CD4-positive, alpha-beta T cell treated with Interferon gamma for 1 hour (primary cell): ENCODE data around the gene AJM1.

Experiments used
- DNase-seq: peaks from one replicate; pipeline ENCODE4 v3.0.0-alpha.2; 2020

The AJM1 gene

DNA sequence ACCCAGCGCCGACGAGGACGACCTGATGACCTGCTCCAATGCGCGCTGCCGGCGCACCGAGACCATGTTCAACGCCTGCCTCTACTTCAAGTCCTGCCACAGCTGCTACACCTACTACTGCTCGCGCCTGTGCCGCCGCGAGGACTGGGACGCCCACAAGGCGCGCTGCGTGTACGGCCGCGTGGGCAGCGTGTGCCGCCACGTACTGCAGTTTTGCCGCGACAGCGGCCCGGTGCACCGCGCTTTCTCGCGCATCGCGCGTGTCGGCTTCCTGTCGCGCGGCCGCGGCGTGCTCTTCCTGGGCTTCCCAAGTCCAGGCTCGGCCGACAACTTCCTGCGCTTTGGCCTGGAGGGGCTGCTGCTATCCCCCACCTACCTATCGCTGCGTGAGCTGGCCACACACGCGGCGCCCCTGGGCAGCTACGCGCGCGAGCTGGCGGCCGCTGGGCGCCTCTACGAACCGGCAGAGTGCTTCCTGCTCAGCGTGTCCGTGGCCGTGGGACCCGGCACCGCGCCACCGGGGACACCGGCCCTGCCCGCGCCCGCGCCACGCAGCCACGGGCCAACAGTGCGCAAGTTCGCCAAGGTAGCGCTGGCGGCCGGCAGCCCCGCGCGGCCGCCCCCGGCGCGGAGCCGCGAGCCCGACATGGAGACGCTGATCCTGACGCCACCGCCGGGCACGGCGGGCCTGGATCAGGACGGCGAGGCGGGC lies 4.3 kb downstream of the AJM1 start:
- DNase-seq = no peak

DNA sequence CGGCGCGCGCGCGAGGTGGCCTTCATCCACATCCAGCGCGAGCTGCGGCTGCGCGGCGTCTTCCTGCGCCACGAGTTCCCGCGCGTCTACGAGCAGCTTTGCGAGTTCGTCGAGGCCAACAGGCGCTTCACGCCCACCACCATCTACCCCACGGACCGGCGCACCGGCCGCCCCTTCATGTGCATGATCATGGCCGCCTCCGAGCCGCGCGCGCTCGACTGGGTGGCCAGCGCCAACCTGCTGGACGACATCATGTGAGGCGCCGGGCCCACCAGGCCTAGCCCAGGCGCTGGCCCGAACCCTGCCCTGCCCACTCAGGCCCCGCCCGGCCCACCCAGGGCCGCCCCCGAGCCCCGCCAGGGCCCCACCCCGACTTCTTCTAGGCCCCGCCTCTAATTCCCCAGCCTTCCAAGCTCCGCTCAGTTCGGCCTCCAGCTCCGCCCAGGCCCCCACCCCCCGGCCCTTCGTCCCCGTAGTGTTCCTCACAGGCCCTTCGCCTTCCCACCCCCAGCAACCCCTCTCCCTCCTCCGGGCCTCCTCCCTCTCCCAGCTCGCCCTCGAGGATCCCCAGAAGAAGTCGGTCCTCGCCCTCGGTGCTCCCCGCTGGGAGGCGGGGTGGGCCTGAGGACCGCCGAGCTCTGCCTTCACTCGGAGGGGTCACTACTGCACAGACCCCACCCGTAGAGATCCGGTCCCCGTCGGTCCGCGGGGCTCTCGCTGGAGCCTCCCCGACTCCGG lies 5.0 kb downstream of the AJM1 start:
- no peak for DNase-seq

DNA sequence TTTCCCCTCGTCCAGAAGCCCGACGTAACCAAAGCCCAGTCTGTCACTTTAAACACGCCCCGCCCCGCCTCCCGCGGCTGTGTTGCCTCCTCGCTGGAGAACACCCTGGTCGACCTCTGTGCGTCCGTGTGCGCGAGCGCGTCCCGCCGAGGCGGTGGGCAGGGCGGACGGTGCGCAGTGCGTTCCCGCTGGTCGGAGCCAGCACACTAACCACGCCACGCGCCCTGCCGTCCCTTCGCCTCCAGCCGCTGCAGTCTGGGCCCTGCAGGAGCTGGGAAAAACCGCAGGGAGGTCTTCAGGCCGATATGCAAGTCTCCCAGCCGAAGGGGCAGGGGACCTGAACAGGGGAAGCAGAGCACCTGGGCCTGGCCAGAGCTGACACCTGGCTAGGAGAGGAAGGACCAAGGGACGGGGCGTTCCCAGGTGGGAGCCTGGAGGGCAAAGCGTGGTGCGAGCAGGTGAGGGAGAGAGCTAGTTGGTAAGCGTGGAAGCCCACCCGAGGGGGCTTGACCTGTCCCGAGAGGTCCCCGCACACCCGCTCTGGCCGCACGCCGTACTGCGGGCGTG lies 5.6 kb downstream of the AJM1 start:
- DNase-seq = peak; percentile 67

DNA sequence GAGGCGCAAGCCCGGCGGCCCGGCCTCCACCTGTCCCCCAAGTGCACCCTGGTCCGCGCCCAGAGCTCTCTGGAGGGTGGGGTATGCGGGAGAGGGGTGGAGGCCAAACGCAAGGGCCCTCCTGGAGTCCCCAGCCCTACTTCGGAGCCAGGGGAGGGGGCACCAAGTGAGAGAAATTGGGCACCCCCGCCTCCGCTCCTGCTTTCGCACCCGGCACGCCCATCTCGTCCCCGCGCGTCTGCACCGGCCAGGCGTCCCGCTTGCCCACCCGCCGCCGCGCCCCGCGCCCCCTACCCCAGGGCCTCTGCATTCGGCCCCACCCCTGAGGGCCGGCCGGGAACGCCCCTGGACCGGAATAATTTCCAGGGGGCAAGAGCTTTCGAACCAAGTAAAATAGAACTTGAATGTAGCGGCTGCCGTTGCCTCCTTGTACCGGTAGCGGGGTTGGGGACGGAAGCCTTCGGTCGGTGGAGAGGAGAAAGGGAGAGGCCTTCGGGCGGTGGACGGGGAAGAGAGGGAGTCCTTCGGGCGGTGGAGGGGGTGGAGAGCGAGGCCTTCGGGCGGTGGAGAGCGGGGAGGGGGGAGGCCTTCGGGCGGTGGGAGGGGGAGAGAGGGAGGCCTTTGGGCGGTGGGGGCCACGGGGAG lies 6.2 kb downstream of the AJM1 start:
- DNase-seq = no peak

DNA sequence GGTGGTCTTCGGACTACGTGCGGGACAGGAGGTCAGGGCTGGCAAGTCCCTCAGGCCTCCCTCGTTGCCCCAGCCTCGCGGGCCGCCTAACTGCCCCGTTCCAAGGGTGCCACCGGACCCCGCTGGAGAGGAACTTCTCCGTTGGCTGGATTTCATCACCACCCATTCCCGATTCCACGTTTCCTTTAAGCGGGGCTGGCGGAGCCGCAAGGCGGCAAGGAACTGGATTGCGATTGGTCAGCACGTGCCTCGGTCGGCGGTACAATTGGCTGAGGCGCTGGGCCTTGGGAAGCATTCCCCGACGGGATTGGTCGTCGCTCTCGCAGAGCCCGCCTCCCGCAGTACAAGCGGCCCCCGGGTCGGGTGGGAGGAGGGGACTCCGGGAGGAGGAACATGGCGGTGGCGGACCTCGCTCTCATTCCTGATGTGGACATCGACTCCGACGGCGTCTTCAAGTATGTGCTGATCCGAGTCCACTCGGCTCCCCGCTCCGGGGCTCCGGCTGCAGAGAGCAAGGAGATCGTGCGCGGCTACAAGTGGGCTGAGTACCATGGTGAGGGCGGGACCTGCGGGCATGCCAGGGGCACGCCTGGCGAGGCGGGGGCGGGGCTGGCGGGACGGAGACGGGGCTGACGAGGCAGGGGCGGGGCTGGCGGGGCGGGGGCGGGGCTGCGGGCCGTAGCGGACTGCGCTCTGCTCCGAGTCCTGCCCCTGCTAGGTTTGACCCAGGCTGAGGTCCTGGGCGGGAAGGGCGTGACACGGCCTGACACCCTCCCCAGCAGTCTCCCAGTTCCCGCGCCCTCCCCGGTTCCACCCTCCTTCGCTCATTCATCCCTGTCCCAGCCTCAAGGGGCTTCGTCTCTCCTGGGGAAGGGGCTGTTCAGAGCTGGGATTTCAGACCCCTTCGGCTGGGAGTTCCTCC lies 7.0 kb downstream of the AJM1 start, which contains the start of gene PHPT1:
TSS of gene PHPT1 (plus strand) at position 372 of the 922 bp plus-strand sequence. CDS start at position 394, 22 bp downstream.
- peak; percentile 97 for DNase-seq

DNA sequence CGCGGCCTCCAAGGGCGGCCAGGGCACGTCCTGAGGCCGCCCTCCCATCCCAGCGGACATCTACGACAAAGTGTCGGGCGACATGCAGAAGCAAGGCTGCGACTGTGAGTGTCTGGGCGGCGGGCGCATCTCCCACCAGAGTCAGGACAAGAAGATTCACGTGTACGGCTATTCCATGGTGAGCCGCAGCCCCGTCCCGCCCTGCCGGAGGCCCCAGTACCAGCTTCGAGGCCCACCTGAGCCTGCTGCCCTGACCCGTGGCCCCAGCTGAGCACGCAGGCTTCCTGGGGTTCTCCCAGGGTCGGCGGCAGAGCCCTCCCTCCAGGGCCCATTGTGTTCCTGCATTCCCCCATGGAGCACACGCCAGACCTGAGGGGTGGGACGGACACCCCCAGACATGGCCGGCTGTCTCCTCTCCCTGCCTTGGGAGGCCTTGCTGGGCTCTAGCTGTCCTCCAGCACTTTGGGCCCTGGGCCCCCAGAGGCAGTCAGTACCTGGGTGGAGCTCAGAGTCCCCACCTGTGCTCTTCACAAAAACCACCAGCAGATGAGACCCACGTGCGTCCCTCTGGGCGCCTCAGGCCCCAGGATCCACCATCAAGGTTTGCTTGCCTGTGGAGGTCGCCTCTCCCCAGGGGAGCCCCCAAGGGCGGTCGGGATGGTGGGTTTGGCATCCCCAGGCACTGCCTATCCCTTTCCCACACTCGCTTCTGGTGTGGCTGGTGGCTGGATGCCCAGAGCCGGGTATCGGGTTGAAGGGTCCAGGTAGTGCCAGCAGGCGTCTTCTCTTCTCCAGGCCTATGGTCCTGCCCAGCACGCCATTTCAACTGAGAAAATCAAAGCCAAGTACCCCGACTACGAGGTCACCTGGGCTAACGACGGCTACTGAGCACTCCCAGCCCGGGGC lies 7.9 kb downstream of the AJM1 start:
- DNase-seq = no peak

GRCh38 chr9:136850866-136851775 lies 8.8 kb downstream of the AJM1 start:
- no peak for DNase-seq

GRCh38 chr9:136851941-136852663 lies 9.8 kb downstream of the AJM1 start, which contains the start of gene MAMDC4:
TSS of gene MAMDC4 (plus strand) at chr9:136852346. CDS start at chr9:136852417, 71 bp downstream.
- DNase-seq = no peak

GRCh38 chr9:136852664-136853595 lies 10.7 kb downstream of the AJM1 start:
- no peak for DNase-seq

DNA sequence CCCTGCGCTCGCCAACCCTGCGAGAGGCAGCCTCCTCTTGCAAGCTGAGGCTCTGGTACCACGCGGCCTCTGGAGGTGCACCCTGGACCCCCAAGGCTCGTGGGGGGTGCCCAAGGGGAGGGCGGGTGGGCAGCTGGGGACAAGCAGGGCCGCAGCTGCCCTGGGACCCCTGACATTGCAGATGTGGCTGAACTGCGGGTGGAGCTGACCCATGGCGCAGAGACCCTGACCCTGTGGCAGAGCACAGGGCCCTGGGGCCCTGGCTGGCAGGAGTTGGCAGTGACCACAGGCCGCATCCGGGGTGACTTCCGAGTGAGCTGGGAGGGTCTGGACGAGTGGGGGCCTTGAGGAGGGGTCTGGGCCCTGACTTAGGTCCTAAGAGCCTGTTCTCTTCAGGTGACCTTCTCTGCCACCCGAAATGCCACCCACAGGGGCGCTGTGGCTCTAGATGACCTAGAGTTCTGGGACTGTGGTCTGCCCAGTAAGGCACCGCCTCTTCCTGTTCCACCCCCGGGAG lies 11.4 kb downstream of the AJM1 start:
- DNase-seq = no peak

DNA sequence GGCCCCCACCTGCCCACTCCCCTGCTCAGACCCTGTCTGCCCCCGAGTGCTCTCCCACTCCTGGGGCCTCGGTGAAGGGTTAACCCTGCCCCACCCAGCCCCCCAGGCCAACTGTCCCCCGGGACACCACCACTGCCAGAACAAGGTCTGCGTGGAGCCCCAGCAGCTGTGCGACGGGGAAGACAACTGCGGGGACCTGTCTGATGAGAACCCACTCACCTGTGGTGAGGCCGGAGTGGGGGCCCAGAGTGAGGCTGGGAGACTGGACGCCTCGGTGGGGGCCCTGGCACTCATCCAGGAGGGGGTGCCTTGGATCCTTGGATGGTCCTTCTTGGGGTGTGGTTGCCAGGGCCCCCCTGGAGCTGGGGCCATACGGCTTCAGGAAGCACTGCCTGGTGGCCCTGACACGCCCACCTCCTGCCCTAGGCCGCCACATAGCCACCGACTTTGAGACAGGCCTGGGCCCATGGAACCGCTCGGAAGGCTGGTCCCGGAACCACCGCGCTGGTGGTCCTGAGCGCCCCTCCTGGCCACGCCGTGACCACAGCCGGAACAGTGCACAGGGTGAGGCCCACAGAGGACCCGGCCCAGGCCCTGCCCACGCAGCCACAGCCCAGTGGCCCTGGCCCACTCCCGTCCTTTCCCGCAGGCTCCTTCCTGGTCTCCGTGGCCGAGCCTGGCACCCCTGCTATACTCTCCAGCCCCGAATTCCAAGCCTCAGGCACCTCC lies 12.0 kb downstream of the AJM1 start:
- DNase-seq = no peak

DNA sequence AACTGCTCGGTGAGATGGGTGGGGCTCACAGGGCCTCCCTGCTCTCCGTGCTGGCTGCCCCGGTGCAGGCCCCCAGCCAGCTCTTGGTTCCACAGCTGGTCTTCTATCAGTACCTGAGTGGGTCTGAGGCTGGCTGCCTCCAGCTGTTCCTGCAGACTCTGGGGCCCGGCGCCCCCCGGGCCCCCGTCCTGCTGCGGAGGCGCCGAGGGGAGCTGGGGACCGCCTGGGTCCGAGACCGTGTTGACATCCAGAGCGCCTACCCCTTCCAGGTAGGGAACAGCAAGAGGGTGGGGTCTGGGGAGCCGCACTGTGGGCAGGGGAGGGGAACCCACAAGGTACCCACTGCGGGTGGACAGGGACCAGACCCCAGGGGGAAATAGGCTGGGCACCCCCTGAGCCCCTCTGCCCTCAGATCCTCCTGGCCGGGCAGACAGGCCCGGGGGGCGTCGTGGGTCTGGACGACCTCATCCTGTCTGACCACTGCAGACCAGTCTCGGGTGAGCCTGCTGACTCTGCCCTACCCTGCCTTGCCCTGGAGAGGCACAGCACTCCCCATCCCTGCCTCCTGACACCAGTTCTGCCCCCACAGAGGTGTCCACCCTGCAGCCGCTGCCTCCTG lies 12.7 kb downstream of the AJM1 start:
- DNase-seq = no peak

DNA sequence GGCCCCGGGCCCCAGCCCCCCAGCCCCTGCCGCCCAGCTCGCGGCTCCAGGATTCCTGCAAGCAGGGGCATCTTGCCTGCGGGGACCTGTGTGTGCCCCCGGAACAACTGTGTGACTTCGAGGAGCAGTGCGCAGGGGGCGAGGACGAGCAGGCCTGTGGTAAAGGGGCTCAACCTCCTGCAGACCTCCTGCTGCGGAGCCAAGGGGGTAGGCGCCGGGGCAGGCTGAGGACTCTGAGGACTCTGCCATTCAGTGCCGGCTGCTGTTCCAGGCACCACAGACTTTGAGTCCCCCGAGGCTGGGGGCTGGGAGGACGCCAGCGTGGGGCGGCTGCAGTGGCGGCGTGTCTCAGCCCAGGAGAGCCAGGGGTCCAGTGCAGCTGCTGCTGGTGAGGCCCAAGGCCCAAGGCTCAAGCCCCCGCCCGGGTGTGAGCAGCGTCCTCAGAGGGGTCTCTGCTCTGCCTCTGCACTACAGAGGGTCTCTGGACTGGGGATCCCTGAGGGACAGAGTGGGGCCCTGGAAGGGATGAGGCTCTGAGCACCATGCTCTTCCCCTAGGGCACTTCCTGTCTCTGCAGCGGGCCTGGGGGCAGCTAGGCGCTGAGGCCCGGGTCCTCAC lies 13.3 kb downstream of the AJM1 start:
- DNase-seq = no peak

DNA sequence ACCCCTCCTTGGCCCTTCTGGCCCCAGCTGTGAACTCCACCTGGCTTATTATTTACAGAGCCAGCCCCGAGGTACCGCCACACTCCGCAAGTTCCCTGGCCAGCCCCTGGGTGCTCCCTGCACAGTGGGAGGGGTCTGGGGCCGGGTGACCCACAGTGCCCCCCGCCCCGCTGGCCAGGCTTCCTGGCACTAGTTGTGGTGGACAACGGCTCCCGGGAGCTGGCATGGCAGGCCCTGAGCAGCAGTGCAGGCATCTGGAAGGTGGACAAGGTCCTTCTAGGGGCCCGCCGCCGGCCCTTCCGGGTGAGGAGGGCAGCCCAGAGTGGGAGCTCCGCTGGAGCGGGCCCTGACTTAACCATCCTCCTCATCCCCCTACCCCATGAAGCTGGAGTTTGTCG lies 13.8 kb downstream of the AJM1 start:
- DNase-seq = no peak

DNA sequence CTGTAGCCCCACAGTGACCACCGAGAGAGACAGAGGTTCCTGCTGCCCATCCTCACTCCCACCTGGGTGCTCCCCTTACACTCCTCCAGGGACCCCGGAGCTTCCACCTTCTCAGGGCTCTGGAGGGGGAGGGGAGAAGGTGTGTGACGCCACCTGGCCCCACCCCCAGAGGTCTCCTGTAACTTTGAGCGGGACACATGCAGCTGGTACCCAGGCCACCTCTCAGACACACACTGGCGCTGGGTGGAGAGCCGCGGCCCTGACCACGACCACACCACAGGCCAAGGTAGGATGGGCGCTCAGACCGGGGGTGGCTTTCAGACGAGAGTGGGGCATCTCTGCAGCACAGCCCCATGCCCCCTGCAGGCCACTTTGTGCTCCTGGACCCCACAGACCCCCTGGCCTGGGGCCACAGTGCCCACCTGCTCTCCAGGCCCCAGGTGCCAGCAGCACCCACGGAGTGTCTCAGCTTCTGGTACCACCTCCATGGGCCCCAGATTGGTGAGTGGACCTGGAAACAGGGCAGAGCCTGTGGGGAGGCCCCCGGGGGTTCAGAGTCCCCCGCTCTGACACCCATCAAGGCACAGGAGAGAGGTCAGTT lies 14.4 kb downstream of the AJM1 start:
- DNase-seq = no peak

GRCh38 chr9:136857166-136857565 lies 14.9 kb downstream of the AJM1 start:
- no peak for DNase-seq
